Activated naive CD4-positive, alpha-beta T cell treated with anti-CD3 and anti-CD28 coated beads for 36 hours (primary cell): ENCODE results near the gene BCL6B. TPM values are rescaled to one million over a fixed set of nuclear protein-coding genes. Genes with fewer than 3 reads are reported as not detected.
A peak's percentile ranks its signal among the peaks of the same experiment; 100 is the strongest.

ENCODE experiments used
- CTCF ChIA-PET: fragments of 350-600 bp; sonication (Branson Sonifier 250); formaldehyde crosslinking; loops from one replicate; lab custom pipeline; 2021; ENCODE audit warnings: antibody characterized with exemption; lab: Charles Lee
- DNase-seq: peaks from one replicate; pipeline ENCODE4 v3.0.0-alpha.2; 2020
- H3K27ac Mint-ChIP-seq: one replicate; pipeline ENCODE4 v1.8.0; 2021; ENCODE audit warnings: mild to moderate bottlenecking, mixed read lengths
- H3K27me3 Mint-ChIP-seq: one replicate; pipeline ENCODE4 v1.8.0; 2021; ENCODE audit warnings: low read depth, mixed read lengths
- H3K36me3 Mint-ChIP-seq: one replicate; pipeline ENCODE4 v1.8.0; 2021; ENCODE audit warnings: low read depth, mixed read lengths
- H3K4me1 Mint-ChIP-seq: one replicate; pipeline ENCODE4 v1.8.0; 2021; ENCODE audit warnings: low read depth, mixed read lengths
- H3K4me3 Mint-ChIP-seq: one replicate; pipeline ENCODE4 v1.8.0; 2021; ENCODE audit warnings: mild to moderate bottlenecking, moderate library complexity, mixed read lengths
- H3K9me3 Mint-ChIP-seq: one replicate; pipeline ENCODE4 v1.8.0; 2021; ENCODE audit warnings: mixed read lengths
- intact Hi-C: fragments of 100-400 bp; cut with micrococcal nuclease; formaldehyde crosslinking; loops from one replicate; pipeline ENCODE4 v1.15.1; 2023
- total RNA-seq, 2 experiments: library from RNA; stranded (reverse); gene quantifications; one replicate each; pipeline ENCODE4 v1.2.3, GENCODE V29; 2021

The BCL6B gene
- total RNA-seq, 2 experiments from 2014 or later = 0.62 to 0.74 TPM

GRCh38 chr17:7011415-7011814 is 11.4 kb upstream of the BCL6B start:
- H3K4me3 Mint-ChIP-seq = peak overlapping the region; percentile 93
- no peak for DNase-seq
- H3K4me1 Mint-ChIP-seq = peaks cover 43% of the 10 kb centered on the region
- no peaks in the 10 kb centered on the region for H3K9me3 Mint-ChIP-seq
- peak overlapping the region; percentile 100 for H3K27ac Mint-ChIP-seq
- intact Hi-C loops = loop anchor here (5.0 kb wide), 2 partner anchors 569 to 1371 kb away; partner anchors contain the start of genes PIMREG and RPL26
- H3K36me3 Mint-ChIP-seq = peaks cover 32% of the 10 kb centered on the region
- H3K27me3 Mint-ChIP-seq = no peaks in the 10 kb centered on the region
- CTCF ChIA-PET = interaction anchor here (1.3 kb wide), 1 partner anchor 16 kb away, joined by 3 read pairs; no protein-coding TSS in a partner anchor

GRCh38 chr17:7011942-7012254 is 11.0 kb upstream of the BCL6B start:
- no peak for DNase-seq
- Mint-ChIP-seq H3K27ac (peak overlapping the region; percentile 100), H3K27me3 (no peaks in the 10 kb centered on the region), H3K9me3 (no peaks in the 10 kb centered on the region), H3K36me3 (peaks cover 33% of the 10 kb centered on the region), H3K4me3 (peak overlapping the region; percentile 93), H3K4me1 (peaks cover 47% of the 10 kb centered on the region)
- intact Hi-C loops = loop anchor here (5.0 kb wide), 2 partner anchors 570 to 1370 kb away; partner anchors contain the start of genes PIMREG and RPL26
- CTCF ChIA-PET = interaction anchor here (0.6 to 1.4 kb wide), 3 partner anchors 10 to 171 kb away, joined by 3 to 6 read pairs (median 3); no protein-coding TSS in a partner anchor

- H3K27ac Mint-ChIP-seq = peak overlapping the region; percentile 100
- DNase-seq = peak; percentile 98
- CTCF ChIA-PET = no interaction called here
- peak overlapping the region; percentile 93 for H3K4me3 Mint-ChIP-seq
- peaks cover 50% of the 10 kb centered on the region for H3K4me1 Mint-ChIP-seq
- intact Hi-C loops = loop anchor here (1.0 to 5.0 kb wide), 4 partner anchors 21 to 1368 kb away; partner anchors contain the start of genes C17orf100, MED31, PIMREG and RPL26
- H3K9me3 Mint-ChIP-seq = no peaks in the 10 kb centered on the region
- no peaks in the 10 kb centered on the region for H3K27me3 Mint-ChIP-seq
- H3K36me3 Mint-ChIP-seq = peaks cover 37% of the 10 kb centered on the region
Measured at GRCh38 chr17:7014261-7014994, 8.4 kb upstream of the BCL6B start.

GRCh38 chr17:7014995-7015958 is 7.6 kb upstream of the BCL6B start:
- CTCF ChIA-PET = interaction anchor here (1.1 to 2.2 kb wide), 2 partner anchors 11 to 104 kb away, joined by 3 to 8 read pairs; no protein-coding TSS in a partner anchor
- Mint-ChIP-seq H3K4me3 (peak overlapping the region; percentile 93), H3K27me3 (no peaks in the 10 kb centered on the region), H3K36me3 (peaks cover 37% of the 10 kb centered on the region), H3K4me1 (peaks cover 42% of the 10 kb centered on the region), H3K9me3 (no peaks in the 10 kb centered on the region), H3K27ac (peak overlapping the region; percentile 98)
- intact Hi-C loops = loop anchor here (1.0 to 5.0 kb wide), 5 partner anchors 8 to 1367 kb away; partner anchors contain the start of genes BCL6B, C17orf100, MED31 and PIMREG
- peak; percentile 86 for DNase-seq

- DNase-seq = peak; percentile 37
- intact Hi-C loops = no loop called here
- peaks cover 37% of the 10 kb centered on the region for H3K36me3 Mint-ChIP-seq
Measured at GRCh38 chr17:7016418-7016817, 6.4 kb upstream of the BCL6B start.

GRCh38 chr17:7016886-7017826 is 5.7 kb upstream of the BCL6B start:
- no peak overlapping the region for H3K4me3 Mint-ChIP-seq
- CTCF ChIA-PET = interaction anchor here (2.2 kb wide), 1 partner anchor 13 kb away, joined by 8 read pairs; no protein-coding TSS in a partner anchor
- no peaks in the 10 kb centered on the region for H3K9me3 Mint-ChIP-seq
- peak overlapping the region; percentile 4 for H3K27ac Mint-ChIP-seq
- H3K36me3 Mint-ChIP-seq = peaks cover 37% of the 10 kb centered on the region
- intact Hi-C loops = no loop called here
- DNase-seq = no peak
- no peaks in the 10 kb centered on the region for H3K27me3 Mint-ChIP-seq
- H3K4me1 Mint-ChIP-seq = peaks cover 33% of the 10 kb centered on the region

More at GRCh38 chr17:7016418-7016817, 6.4 kb upstream of the BCL6B start:
- Mint-ChIP-seq H3K4me3 (peak overlapping the region; percentile 93), H3K27me3 (no peaks in the 10 kb centered on the region), H3K9me3 (no peaks in the 10 kb centered on the region), H3K4me1 (peaks cover 33% of the 10 kb centered on the region), H3K27ac (peak overlapping the region; percentile 98)
- CTCF ChIA-PET = interaction anchor here (1.1 to 2.2 kb wide), 2 partner anchors 12 to 105 kb away, joined by 3 to 8 read pairs; no protein-coding TSS in a partner anchor

GRCh38 chr17:7017827-7018200 is 5.0 kb upstream of the BCL6B start:
- no peak for DNase-seq
- Mint-ChIP-seq H3K27ac (peak overlapping the region; percentile 4), H3K9me3 (no peaks in the 10 kb centered on the region), H3K4me3 (no peak overlapping the region), H3K4me1 (peaks cover 38% of the 10 kb centered on the region), H3K36me3 (peaks cover 35% of the 10 kb centered on the region), H3K27me3 (peaks cover 4% of the 10 kb centered on the region)
- intact Hi-C loops = no loop called here
- CTCF ChIA-PET = no interaction called here

- no peak for DNase-seq
- Mint-ChIP-seq H3K4me1 (peaks cover 42% of the 10 kb centered on the region), H3K27ac (peak overlapping the region; percentile 4), H3K27me3 (peaks cover 4% of the 10 kb centered on the region), H3K4me3 (no peak overlapping the region), H3K36me3 (peaks cover 29% of the 10 kb centered on the region), H3K9me3 (no peaks in the 10 kb centered on the region)
- intact Hi-C loops = no loop called here
- CTCF ChIA-PET = interaction anchor here (1.0 kb wide), 1 partner anchor 104 kb away, joined by 4 read pairs; no protein-coding TSS in a partner anchor
Measured at GRCh38 chr17:7018331-7018964, 4.4 kb upstream of the BCL6B start.

GRCh38 chr17:7019367-7019766 is 3.5 kb upstream of the BCL6B start:
- Mint-ChIP-seq H3K27me3 (peaks cover 4% of the 10 kb centered on the region), H3K4me1 (peaks cover 44% of the 10 kb centered on the region), H3K27ac (no peak overlapping the region), H3K4me3 (no peak overlapping the region), H3K9me3 (no peaks in the 10 kb centered on the region), H3K36me3 (peaks cover 21% of the 10 kb centered on the region)
- intact Hi-C loops = no loop called here
- CTCF ChIA-PET = interaction anchor here (0.8 to 1.0 kb wide), 2 partner anchors 15 to 105 kb away, joined by 3 to 4 read pairs; no protein-coding TSS in a partner anchor
- no peak for DNase-seq

GRCh38 chr17:7019839-7020519 is 2.9 kb upstream of the BCL6B start:
- H3K4me1 Mint-ChIP-seq = peaks cover 44% of the 10 kb centered on the region
- no peak overlapping the region for H3K4me3 Mint-ChIP-seq
- H3K27me3 Mint-ChIP-seq = peaks cover 4% of the 10 kb centered on the region
- H3K27ac Mint-ChIP-seq = no peak overlapping the region
- intact Hi-C loops = no loop called here
- no peak for DNase-seq
- peaks cover 19% of the 10 kb centered on the region for H3K36me3 Mint-ChIP-seq
- H3K9me3 Mint-ChIP-seq = no peaks in the 10 kb centered on the region
- CTCF ChIA-PET = interaction anchor here (0.7 to 2.5 kb wide), 7 partner anchors 10 to 176 kb away, joined by 3 to 14 read pairs (median 6); no protein-coding TSS in a partner anchor
